ENCODE results near the gene ATG2B. TPM values are rescaled to one million over a fixed set of nuclear protein-coding genes. Genes with fewer than 3 reads are reported as not detected.
"Not testable (repeated sequence)": the region's sequence is repeated elsewhere in the genome, so short reads cannot be mapped to it uniquely, and the experiment has no call there.

The ATG2B gene
- total and polyA plus RNA-seq, 2 experiments from 2014 or later, result 3.9 to 18.2 TPM

DNA sequence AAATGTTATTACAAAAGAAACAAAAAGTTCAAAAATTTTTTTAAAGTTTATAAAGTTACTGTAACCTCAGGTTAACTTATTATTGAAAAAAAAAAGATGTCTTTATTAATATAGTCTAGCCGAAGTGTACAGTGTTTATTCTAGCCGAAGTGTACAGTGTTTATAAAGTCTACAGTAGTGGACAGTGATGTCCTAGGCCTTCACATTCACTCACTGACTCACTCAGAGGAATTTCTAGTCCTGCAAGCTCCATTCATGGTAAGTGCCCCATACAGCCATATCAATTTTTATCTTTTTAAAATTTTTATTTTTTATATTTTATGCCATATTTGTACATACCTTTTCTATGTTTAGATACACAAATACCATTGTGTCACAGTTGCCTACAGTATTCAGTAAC lies 10.4 kb downstream of the ATG2B start:
- H3K9me3 ChIP-seq (ENCODE audit: low read depth), result no peaks in the 10 kb centered on the region
- no peak overlapping the region for H3K4me3 ChIP-seq
- TF ChIP-seq, protein P1, sequence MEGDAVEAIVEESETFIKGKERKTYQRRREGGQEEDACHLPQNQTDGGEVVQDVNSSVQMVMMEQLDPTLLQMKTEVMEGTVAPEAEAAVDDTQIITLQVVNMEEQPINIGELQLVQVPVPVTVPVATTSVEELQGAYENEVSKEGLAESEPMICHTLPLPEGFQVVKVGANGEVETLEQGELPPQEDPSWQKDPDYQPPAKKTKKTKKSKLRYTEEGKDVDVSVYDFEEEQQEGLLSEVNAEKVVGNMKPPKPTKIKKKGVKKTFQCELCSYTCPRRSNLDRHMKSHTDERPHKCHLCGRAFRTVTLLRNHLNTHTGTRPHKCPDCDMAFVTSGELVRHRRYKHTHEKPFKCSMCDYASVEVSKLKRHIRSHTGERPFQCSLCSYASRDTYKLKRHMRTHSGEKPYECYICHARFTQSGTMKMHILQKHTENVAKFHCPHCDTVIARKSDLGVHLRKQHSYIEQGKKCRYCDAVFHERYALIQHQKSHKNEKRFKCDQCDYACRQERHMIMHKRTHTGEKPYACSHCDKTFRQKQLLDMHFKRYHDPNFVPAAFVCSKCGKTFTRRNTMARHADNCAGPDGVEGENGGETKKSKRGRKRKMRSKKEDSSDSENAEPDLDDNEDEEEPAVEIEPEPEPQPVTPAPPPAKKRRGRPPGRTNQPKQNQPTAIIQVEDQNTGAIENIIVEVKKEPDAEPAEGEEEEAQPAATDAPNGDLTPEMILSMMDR (IDR thresholded peaks at IDR 0.05; ENCODE audit: low read depth, low read length), result no peak
- no peak overlapping the region for H3K27ac ChIP-seq
- peaks cover 9% of the 10 kb centered on the region for H3K4me1 ChIP-seq (ENCODE audit: low read depth)
- H3K27me3 ChIP-seq, result no peaks in the 10 kb centered on the region
- H3K36me3 ChIP-seq, result no peaks in the 10 kb centered on the region
- no peak for DNase-seq (ENCODE audit: low read depth in 1 of 2, low spot score in 1 of 2)

DNA sequence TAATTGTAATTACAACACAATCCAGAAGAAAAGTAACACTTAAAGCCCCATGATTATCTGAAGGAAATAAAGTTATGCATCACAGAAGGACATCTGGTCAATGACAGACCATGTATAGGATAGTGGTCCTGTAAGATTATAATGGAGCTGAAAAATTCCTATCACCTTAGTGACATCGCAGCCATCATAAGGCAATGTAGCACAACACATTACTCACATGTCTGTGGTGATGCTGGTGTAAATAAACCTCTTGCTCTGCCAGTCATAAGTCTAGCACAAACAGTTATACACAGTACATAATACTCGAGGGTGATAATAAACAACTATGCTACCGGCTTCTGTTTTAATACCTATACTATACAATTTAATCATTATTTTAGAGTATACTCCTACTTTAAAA lies 11.2 kb downstream of the ATG2B start:
- Histone ChIP-seq H3K9me3 (ENCODE audit: low read depth) (no peaks in the 10 kb centered on the region), H3K27me3 (no peaks in the 10 kb centered on the region), H3K4me1 (ENCODE audit: low read depth) (peaks cover 9% of the 10 kb centered on the region), H3K27ac (no peak overlapping the region), H3K36me3 (no peaks in the 10 kb centered on the region), H3K4me3 (no peak overlapping the region)
- DNase-seq (ENCODE audit: low read depth in 1 of 2, low spot score in 1 of 2), result no peak
- TF ChIP-seq, protein P1 (IDR thresholded peaks at IDR 0.05; ENCODE audit: low read depth, low read length), result no peak

DNA sequence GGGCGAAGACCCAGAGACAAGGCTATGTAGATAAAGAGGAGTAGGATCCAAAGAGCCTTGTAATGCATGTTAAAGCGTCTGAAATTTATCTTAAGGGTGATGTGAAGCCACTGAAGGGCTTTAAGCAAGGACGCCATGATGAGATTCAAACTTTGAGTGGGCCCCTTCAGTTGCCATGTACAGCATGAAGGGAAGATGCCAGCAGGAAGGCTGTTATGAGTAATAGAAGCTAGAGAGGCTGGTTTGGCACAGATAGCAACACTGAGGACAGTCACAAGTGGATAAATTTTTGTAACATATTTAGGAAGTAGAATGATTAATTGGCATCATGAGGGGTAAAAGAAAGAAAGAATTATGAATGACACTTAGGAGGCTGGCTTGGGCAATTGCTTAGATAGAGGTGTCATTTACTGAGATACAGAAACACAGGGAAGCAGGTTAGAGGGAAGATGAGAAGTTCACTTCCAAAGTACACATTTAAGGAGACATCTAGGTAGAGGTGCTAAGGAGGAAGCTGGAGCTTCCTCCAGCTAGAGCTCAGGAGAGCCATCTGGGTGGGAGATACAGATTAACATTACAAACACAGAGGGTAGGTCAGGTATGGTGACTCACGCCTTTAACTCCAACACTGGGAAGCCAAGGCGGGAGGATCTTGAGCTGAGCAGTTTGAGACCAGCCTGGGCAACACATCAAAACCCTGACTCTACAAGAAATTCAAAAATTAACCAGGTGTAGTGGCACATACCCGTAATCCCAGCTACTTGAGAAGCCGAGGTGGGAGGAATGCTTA lies 13.7 kb downstream of the ATG2B start:
- Histone ChIP-seq H3K4me1 (ENCODE audit: low read depth) (peaks cover 9% of the 10 kb centered on the region), H3K4me3 (no peak overlapping the region), H3K27me3 (no peaks in the 10 kb centered on the region), H3K27ac (peak overlapping the region; percentile 42), H3K9me3 (ENCODE audit: low read depth) (no peaks in the 10 kb centered on the region), H3K36me3 (no peaks in the 10 kb centered on the region)
- DNase-seq (ENCODE audit: low read depth in 1 of 2, low spot score in 1 of 2), result peak in 1 of 2 donors; percentile 6
- TF ChIP-seq, protein P1 (IDR thresholded peaks at IDR 0.05; ENCODE audit: low read depth, low read length), result no peak

DNA sequence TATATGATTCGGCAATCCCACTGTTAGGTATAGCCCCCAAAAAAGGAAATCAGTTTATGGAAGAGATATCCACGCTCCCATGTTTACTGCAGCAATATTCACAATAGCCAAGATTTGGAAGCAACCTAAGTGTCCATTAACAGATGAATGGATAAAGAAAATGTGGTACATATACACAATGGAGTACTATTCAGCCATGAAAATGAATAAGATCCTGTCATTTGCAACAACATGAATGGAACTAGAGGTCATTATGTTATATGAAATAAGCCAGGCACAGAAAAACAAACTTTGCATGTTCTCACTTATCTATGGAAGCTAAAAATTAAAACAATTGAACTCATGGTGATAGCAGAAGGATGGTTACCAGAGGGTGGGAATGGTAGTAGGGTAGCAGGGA lies 15.2 kb downstream of the ATG2B start:
- not testable (repeated sequence) for DNase-seq (ENCODE audit: low read depth in 1 of 2, low spot score in 1 of 2); H3K9me3 ChIP-seq (ENCODE audit: low read depth); H3K36me3 ChIP-seq; H3K27ac ChIP-seq; H3K4me1 ChIP-seq (ENCODE audit: low read depth); H3K27me3 ChIP-seq; H3K4me3 ChIP-seq

DNA sequence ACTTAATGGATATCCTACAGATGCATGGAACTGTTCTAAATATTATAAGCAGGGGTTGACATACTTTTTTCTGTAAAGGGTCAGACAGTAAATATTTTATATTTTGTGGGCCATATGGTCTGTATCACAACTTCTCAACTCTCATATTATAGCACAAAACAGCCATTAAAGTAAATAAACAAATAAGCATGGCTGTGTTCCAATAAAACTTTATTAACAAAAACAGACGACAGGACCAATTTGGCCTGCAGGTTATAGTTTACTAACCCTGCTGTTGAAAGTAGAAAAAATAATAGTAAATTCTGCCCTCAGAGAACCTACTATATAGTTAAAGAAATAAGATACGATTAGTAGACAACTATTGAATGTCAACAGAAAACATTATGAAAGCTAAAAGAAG lies 17.5 kb downstream of the ATG2B start:
- no peak for DNase-seq (ENCODE audit: low read depth in 1 of 2, low spot score in 1 of 2)
- H3K27ac ChIP-seq, result no peak overlapping the region
- TF ChIP-seq, protein P1 (IDR thresholded peaks at IDR 0.05; ENCODE audit: low read depth, low read length), result no peak
- H3K36me3 ChIP-seq, result peaks cover 11% of the 10 kb centered on the region
- H3K27me3 ChIP-seq, result no peaks in the 10 kb centered on the region
- H3K9me3 ChIP-seq (ENCODE audit: low read depth), result no peaks in the 10 kb centered on the region
- H3K4me3 ChIP-seq, result no peak overlapping the region
- peaks cover 9% of the 10 kb centered on the region for H3K4me1 ChIP-seq (ENCODE audit: low read depth)

DNA sequence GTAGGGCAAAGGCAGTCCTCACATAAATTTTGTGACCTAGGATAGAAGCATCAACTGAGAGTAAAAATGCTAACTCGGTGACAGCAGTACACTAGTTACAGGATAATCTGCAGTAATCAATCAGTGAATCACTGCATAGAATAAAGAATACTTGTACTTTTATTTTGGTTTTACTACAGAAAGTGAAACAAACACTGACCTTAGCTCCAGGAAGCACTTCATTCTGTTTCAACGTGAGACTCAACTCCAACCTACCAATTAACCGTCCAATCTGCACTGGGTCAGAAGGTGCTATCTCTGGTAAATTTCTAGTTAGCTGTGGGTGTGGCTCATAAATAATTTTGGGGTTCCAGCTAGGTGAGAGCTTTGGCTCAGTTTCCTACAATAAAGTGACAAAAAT lies 21.8 kb downstream of the ATG2B start:
- Histone ChIP-seq H3K27ac (no peak overlapping the region), H3K36me3 (peaks cover 28% of the 10 kb centered on the region), H3K4me1 (ENCODE audit: low read depth) (no peaks in the 10 kb centered on the region), H3K4me3 (no peak overlapping the region), H3K27me3 (no peaks in the 10 kb centered on the region), H3K9me3 (ENCODE audit: low read depth) (no peaks in the 10 kb centered on the region)
- TF ChIP-seq, protein P1 (IDR thresholded peaks at IDR 0.05; ENCODE audit: low read depth, low read length), result no peak
- no peak for DNase-seq (ENCODE audit: low read depth in 1 of 2, low spot score in 1 of 2)
